Glutamatergic neuron (in vitro differentiated cells): ENCODE measurements around the gene ANO2. TPM values are rescaled to one million over a fixed set of nuclear protein-coding genes. Genes with fewer than 3 reads are reported as not detected.
A peak's percentile ranks its signal among the peaks of the same experiment; 100 is the strongest.

Experiments
- DNase-seq: peaks from one replicate; pipeline ENCODE4 v3.0.0; 2022
- H3K27ac Mint-ChIP-seq: one replicate; pipeline ENCODE4 v1.8.0; 2020; ENCODE audit warnings: mild to moderate bottlenecking, mixed read lengths, inconsistent platforms; ENCODE audit not compliant: unreplicated experiment
- H3K27me3 Mint-ChIP-seq: one replicate; pipeline ENCODE4 v1.8.0; 2020; ENCODE audit warnings: mild to moderate bottlenecking, moderate library complexity, mixed read lengths, inconsistent platforms; ENCODE audit not compliant: unreplicated experiment
- H3K36me3 Mint-ChIP-seq: one replicate; pipeline ENCODE4 v1.8.0; 2020; ENCODE audit warnings: mild to moderate bottlenecking, mixed read lengths, inconsistent platforms; ENCODE audit not compliant: unreplicated experiment
- H3K4me1 Mint-ChIP-seq: one replicate; pipeline ENCODE4 v1.8.0; 2020; ENCODE audit warnings: mild to moderate bottlenecking, low read depth, mixed read lengths, inconsistent platforms; ENCODE audit not compliant: unreplicated experiment
- H3K4me3 Mint-ChIP-seq: one replicate; pipeline ENCODE4 v1.8.0; 2020; ENCODE audit warnings: mild to moderate bottlenecking, mixed read lengths, inconsistent platforms; ENCODE audit not compliant: unreplicated experiment
- H3K9me3 Mint-ChIP-seq: one replicate; pipeline ENCODE4 v1.8.0; 2020; ENCODE audit warnings: mild to moderate bottlenecking, moderate library complexity, mixed read lengths, inconsistent platforms; ENCODE audit not compliant: unreplicated experiment
- CTCF ChIP-seq: fragments of 200-600 bp; sonication (generic); IDR thresholded peaks from one replicate; pipeline ENCODE4 v1.5.0; 2021; ENCODE audit not compliant: partially characterized antibody, unreplicated experiment
- total RNA-seq: library from RNA; stranded (reverse); fragmentation: NEBNext Ultra II Directional; extraction: Animal tissue kit (Norgen Biotek cat#: 25700); gene quantifications from one replicate; pipeline ENCODE4 v1.2.1, GENCODE V29; 2021; ENCODE audit not compliant: unreplicated experiment

The ANO2 gene
- total RNA-seq, 1 donor from 2014 or later = not detected

DNA sequence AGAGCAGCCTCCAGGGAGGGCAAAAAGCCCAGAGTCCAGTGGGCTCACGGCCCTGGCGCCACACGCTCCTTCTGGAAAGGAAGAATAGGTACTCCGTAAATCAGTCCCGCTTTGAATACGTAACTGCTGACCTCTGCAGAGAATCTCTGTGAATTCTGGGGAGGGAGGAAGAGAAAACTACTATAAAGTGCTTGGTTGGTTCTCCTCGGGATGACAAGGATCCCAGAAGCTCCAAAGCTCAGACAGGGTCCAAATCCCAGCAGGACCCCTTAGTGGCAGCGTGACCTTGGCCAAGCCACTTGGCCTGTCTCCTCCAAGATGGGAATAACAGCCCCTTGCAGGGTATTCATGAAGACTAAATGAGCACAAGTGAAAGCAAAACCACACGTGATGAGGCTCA lies 31.7 kb downstream of the ANO2 start:
- Mint-ChIP-seq H3K4me3 (no peak overlapping the region), H3K36me3 (no peaks in the 10 kb centered on the region), H3K27ac (no peak overlapping the region), H3K9me3 (peaks cover 1% of the 10 kb centered on the region), H3K27me3 (peaks cover 8% of the 10 kb centered on the region), H3K4me1 (no peaks in the 10 kb centered on the region)
- no peak for TF ChIP-seq CTCF
- DNase-seq = no peak

GRCh38 chr12:5912437-5913334 lies 32.4 kb downstream of the ANO2 start:
- TF ChIP-seq CTCF = no peak
- Mint-ChIP-seq H3K27me3 (peaks cover 7% of the 10 kb centered on the region), H3K27ac (no peak overlapping the region), H3K4me3 (no peak overlapping the region), H3K4me1 (no peaks in the 10 kb centered on the region), H3K36me3 (no peaks in the 10 kb centered on the region), H3K9me3 (peaks cover 1% of the 10 kb centered on the region)
- peak; percentile 56 for DNase-seq

GRCh38 chr12:5912011-5912410 lies 33.0 kb downstream of the ANO2 start:
- peaks cover 7% of the 10 kb centered on the region for H3K27me3 Mint-ChIP-seq
- TF ChIP-seq CTCF = no peak
- H3K4me1 Mint-ChIP-seq = no peaks in the 10 kb centered on the region
- H3K9me3 Mint-ChIP-seq = peaks cover 1% of the 10 kb centered on the region
- no peak for DNase-seq
- no peak overlapping the region for H3K27ac Mint-ChIP-seq
- no peak overlapping the region for H3K4me3 Mint-ChIP-seq
- H3K36me3 Mint-ChIP-seq = no peaks in the 10 kb centered on the region

DNA sequence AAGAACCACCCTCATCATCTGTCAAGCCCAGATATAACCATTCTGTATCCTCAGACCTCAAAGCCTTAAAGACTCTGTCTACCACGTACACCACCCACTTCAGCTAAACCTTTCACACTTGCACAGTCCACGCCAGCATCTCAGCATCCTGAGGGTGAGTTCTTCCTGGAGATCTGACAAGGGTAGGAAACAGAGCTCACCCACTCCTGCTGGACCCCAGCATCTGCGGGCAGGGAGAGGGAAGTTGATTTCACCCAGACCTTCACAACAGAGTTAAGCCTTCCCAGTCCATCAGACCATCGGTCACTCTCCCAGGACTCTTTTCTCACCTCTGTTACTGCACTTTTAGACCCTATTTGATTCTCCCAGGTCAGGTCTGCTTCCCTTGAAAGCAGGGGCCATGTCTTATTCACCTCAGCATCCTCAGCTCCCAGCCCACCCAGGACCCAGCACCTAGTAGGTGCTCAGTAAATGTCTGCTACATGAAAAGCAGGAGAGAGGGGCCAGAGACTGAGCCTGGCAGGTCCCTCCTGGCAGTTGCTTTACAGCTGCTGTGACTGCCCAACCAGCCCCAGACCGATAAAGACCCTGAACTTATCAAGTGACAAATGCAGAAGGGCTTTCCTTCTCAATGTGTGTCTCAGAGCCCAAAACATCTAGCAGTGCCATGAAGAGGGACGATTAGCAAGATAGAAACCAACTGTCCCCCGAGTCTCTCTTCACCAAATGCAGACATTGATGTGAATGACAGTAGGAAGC lies 34.1 kb downstream of the ANO2 start:
- DNase-seq = no peak
- no peaks in the 10 kb centered on the region for H3K36me3 Mint-ChIP-seq

More for the DNA sequence above, 34.1 kb downstream of the ANO2 start:
- Mint-ChIP-seq H3K27ac (no peak overlapping the region), H3K9me3 (peaks cover 1% of the 10 kb centered on the region), H3K27me3 (peaks cover 7% of the 10 kb centered on the region), H3K4me3 (no peak overlapping the region), H3K4me1 (no peaks in the 10 kb centered on the region)
- no peak for TF ChIP-seq CTCF
